Ovary (tissue), 3 donors: ENCODE measurements around the gene CCND1.

Experiments
- CTCF ChIP-seq, 3 donors: fragments of 450-650 bp in 2 of 3; fragments of 200-600 bp in 1 of 3; IDR thresholded peaks; one replicate each; pipeline versions ENCODE4 v1.5.1 to v1.8.0; 2016 to 2022; ENCODE audit warnings: antibody characterized with exemption in 3 of 3, mild to moderate bottlenecking in 1 of 3
- POLR2A ChIP-seq: fragments of 450-650 bp; IDR thresholded peaks from one replicate; pipeline ENCODE4 v1.6.1; 2017; ENCODE audit warnings: antibody characterized with exemption, mild to moderate bottlenecking, moderate library complexity
- donor health status: DM: no; HTN: no; CAD: no.

- TF ChIP-seq CTCF (IDR thresholded peaks at IDR 0.05) = no peak
- no peak for TF ChIP-seq POLR2A
Observed at GRCh38 chr11:69643646-69644045, 2.7 kb downstream of the CCND1 start.
